ENCODE data around the gene HACD2. TPM values are rescaled to one million over a fixed set of nuclear protein-coding genes. Genes with fewer than 3 reads are reported as not detected.

HACD2 gene
- total RNA-seq, 1 experiment from 2014 or later, result 43.0 TPM

DNA sequence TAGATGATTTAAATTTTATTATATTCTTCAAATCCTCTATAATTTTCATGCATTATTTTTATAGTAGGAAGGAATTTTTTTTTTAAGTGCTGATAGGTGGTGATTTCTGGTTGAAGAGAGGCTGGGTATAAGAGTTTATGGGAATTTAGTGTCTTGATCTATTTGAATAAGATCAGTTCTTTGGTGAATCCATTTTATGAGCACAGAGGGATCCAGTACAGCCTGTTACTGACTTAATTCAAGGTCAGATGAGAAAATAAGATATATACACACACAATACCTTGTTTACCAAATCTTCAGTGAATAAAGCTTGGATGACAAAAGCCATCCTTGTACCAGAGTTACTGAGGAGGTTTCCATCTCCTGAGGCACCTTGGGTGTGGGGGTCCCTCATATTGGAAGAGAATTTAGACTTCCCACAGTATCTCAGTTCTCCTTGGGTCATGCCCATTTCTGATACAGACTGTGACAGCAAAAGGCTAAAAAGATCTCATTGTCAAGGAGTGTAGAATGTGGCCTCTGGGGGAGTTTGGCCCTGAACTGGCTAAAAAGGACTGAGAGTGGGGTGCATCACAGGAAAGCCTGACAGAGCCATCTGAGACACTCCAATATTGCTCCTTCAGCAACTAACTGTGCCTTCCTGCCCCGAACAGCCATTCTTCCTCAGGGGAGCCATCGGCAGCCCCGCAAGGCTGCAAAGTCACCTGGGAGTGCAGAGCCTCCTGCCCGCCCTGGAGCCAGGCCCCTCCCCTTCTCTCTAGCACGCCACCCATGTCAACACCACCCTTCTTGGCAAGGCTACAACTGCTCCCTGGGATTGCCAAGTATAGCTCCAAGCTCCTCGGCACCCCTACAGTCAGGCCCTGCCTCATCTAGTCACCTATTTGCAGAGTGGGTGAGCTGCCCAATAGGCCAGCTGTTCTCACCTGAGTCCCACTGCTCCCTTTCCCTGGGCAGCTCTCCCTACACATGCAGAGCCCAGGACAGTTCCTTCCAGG is 43.1 kb upstream of the HACD2 start:
- no peak overlapping the region for H3K4me3 ChIP-seq (replicated peaks in 1 of 2; ENCODE audit: low read depth in 1 of 2, low read length in 2 of 2)
- H3K9me2 ChIP-seq (ENCODE audit: insufficient read depth), result no peaks in the 10 kb centered on the region
- intact Hi-C loops (cut with micrococcal nuclease), result no loop called here
- no peaks in the 10 kb centered on the region for H3K36me3 ChIP-seq (ENCODE audit: control insufficient read depth in 1 of 2, insufficient read depth in 2 of 2, low read length in 2 of 2)
- ChIA-PET POLR2A (no interaction called here), CTCF (interaction anchor here (0.7 kb wide), 1 partner anchor 21 kb away, joined by 3 read pairs; no protein-coding TSS in a partner anchor), RAD21 (ENCODE audit: low non-redundant PET in 1 of 2, low total read pairs in 2 of 2, uncharacterized antibody in 2 of 2, unreplicated experiment in 2 of 2) (no interaction called here)
- H3K9me3 ChIP-seq (ENCODE audit: control insufficient read depth in 1 of 2, insufficient read depth in 1 of 2, low read depth in 1 of 2, low read length in 2 of 2), result no peaks in the 10 kb centered on the region
- no peaks in the 10 kb centered on the region for H3K27me3 ChIP-seq (ENCODE audit: insufficient read depth, low read length)
- DNase-seq (ENCODE audit: low read depth, low spot score), result no peak
- no peak overlapping the region for H2AFZ ChIP-seq (ENCODE audit: low read depth, low read length, poor library complexity, severe bottlenecking)
- no peak overlapping the region for H3K27ac ChIP-seq (ENCODE audit: low read depth, low read length)
- ATAC-seq, result peak; percentile 43
- no peak overlapping the region for H3K9ac ChIP-seq (ENCODE audit: low read length)
- H3K4me1 ChIP-seq (ENCODE audit: control insufficient read depth in 1 of 2, insufficient read depth in 2 of 2, low read length in 2 of 2), result 0 out of 4 replicates have a peak, but pooled peaks cover 0 to 3% of the 10 kb centered on the region in 2 experiments
- no TSS peak for BruUV-seq (replicated peaks)
- H4K20me1 ChIP-seq (ENCODE audit: insufficient read depth), result no peaks in the 10 kb centered on the region
- TF ChIP-seq FOSL1 (IDR thresholded peaks at IDR 0.05; ENCODE audit: low read depth), result no peak
- no peak for TF ChIP-seq SP1 (IDR thresholded peaks at IDR 0.05; ENCODE audit: low read depth)
- no peak for TF ChIP-seq RAD21 (IDR thresholded peaks at IDR 0.05; ENCODE audit: low read depth)
- no peak for TF ChIP-seq POLR2A (IDR thresholded peaks at IDR 0.05; ENCODE audit: borderline replicate concordance, extremely low read depth, insufficient read depth, insufficient read length)
- TF ChIP-seq JUND (IDR thresholded peaks at IDR 0.05), result no peak
- H3K79me2 ChIP-seq (ENCODE audit: insufficient read depth, low read length), result no peaks in the 10 kb centered on the region
- H3K4me2 ChIP-seq (ENCODE audit: low read length), result no peak overlapping the region

DNA sequence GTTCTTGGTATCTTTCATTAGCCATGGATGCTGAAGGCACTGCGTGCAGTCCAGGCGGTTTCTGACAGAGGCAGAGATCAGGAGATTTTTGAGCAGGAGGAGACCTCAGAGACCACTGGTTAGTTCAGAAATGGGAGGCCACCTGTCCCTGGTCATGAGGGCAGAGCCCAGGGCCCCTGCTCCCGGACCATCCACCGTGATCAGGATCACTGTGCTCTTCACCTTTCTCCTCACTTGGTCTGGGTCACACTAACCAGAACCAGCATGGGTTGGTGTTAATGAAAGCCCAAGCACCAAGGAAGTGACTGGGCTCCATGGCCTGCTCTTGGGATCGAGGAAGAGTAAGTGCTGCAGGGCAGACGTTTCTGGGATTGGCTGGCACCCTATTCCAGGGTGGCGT is 42.0 kb upstream of the HACD2 start:
- H2AFZ ChIP-seq (ENCODE audit: low read depth, low read length, poor library complexity, severe bottlenecking), result no peak overlapping the region
- intact Hi-C loops (cut with micrococcal nuclease), result no loop called here
- H3K4me1 ChIP-seq (ENCODE audit: control insufficient read depth in 1 of 2, insufficient read depth in 2 of 2, low read length in 2 of 2), result 0 out of 4 replicates have a peak, but pooled peaks cover 0 to 3% of the 10 kb centered on the region in 2 experiments
- CTCF ChIA-PET, result no interaction called here
- TF ChIP-seq, protein P1, sequence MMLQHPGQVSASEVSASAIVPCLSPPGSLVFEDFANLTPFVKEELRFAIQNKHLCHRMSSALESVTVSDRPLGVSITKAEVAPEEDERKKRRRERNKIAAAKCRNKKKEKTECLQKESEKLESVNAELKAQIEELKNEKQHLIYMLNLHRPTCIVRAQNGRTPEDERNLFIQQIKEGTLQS (IDR thresholded peaks at IDR 0.05), result no peak
- TF ChIP-seq, protein P2, sequence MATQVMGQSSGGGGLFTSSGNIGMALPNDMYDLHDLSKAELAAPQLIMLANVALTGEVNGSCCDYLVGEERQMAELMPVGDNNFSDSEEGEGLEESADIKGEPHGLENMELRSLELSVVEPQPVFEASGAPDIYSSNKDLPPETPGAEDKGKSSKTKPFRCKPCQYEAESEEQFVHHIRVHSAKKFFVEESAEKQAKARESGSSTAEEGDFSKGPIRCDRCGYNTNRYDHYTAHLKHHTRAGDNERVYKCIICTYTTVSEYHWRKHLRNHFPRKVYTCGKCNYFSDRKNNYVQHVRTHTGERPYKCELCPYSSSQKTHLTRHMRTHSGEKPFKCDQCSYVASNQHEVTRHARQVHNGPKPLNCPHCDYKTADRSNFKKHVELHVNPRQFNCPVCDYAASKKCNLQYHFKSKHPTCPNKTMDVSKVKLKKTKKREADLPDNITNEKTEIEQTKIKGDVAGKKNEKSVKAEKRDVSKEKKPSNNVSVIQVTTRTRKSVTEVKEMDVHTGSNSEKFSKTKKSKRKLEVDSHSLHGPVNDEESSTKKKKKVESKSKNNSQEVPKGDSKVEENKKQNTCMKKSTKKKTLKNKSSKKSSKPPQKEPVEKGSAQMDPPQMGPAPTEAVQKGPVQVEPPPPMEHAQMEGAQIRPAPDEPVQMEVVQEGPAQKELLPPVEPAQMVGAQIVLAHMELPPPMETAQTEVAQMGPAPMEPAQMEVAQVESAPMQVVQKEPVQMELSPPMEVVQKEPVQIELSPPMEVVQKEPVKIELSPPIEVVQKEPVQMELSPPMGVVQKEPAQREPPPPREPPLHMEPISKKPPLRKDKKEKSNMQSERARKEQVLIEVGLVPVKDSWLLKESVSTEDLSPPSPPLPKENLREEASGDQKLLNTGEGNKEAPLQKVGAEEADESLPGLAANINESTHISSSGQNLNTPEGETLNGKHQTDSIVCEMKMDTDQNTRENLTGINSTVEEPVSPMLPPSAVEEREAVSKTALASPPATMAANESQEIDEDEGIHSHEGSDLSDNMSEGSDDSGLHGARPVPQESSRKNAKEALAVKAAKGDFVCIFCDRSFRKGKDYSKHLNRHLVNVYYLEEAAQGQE (IDR thresholded peaks at IDR 0.05; ENCODE audit: low read depth), result no peak
- TF ChIP-seq FOSL1 (IDR thresholded peaks at IDR 0.05; ENCODE audit: low read depth) (no peak), SIN3A (IDR thresholded peaks at IDR 0.05; ENCODE audit: low read depth) (no peak)
- H3K9me3 ChIP-seq (ENCODE audit: control insufficient read depth in 1 of 2, insufficient read depth in 1 of 2, low read depth in 1 of 2, low read length in 2 of 2), result no peaks in the 10 kb centered on the region
- no peak for DNase-seq (ENCODE audit: low read depth, low spot score)
- no peak overlapping the region for H3K4me3 ChIP-seq (replicated peaks in 1 of 2; ENCODE audit: low read depth in 1 of 2, low read length in 2 of 2)
- no peak for ATAC-seq
- no peaks in the 10 kb centered on the region for H3K9me2 ChIP-seq (ENCODE audit: insufficient read depth)
- H3K27ac ChIP-seq (ENCODE audit: low read depth, low read length), result no peak overlapping the region
- no peaks in the 10 kb centered on the region for H3K36me3 ChIP-seq (ENCODE audit: control insufficient read depth in 1 of 2, insufficient read depth in 2 of 2, low read length in 2 of 2)
- no peaks in the 10 kb centered on the region for H4K20me1 ChIP-seq (ENCODE audit: insufficient read depth)
- no peaks in the 10 kb centered on the region for H3K27me3 ChIP-seq (ENCODE audit: insufficient read depth, low read length)
- POLR2A ChIA-PET, result no interaction called here
- H3K79me2 ChIP-seq (ENCODE audit: insufficient read depth, low read length), result no peaks in the 10 kb centered on the region
- RAD21 ChIA-PET (ENCODE audit: low non-redundant PET in 1 of 2, low total read pairs in 2 of 2, uncharacterized antibody in 2 of 2, unreplicated experiment in 2 of 2), result no interaction called here
- no peak overlapping the region for H3K4me2 ChIP-seq (ENCODE audit: low read length)
- BruUV-seq (replicated peaks), result no TSS peak
- no peak overlapping the region for H3K9ac ChIP-seq (ENCODE audit: low read length)

All from HCT116 (cell line).